GM23338 (cell line): Measurements from ENCODE around the gene TMEM59L. TPM values are rescaled to one million over a fixed set of nuclear protein-coding genes. Genes with fewer than 3 reads are reported as not detected.

ENCODE experiments used
- CREB1 ChIP-seq: fragments of 250-450 bp; sonication (Bioruptor Pico); IDR thresholded peaks from 2 replicates; pipeline ENCODE4 v1.5.0; 2020; ENCODE audit warnings: low read depth, mild to moderate bottlenecking, moderate library complexity
- NANOG ChIP-seq: IDR thresholded peaks from 2 replicates; pipeline ENCODE4 v1.6.1; 2016; ENCODE audit warnings: antibody characterized with exemption, borderline replicate concordance
- ZNF114 ChIP-seq: fragments of 250-450 bp; sonication (Bioruptor Pico); IDR thresholded peaks from 2 replicates; pipeline ENCODE4 v1.5.0; 2020; ENCODE audit warnings: mild to moderate bottlenecking, moderate library complexity
- ZNF331 ChIP-seq: fragments of 250-450 bp; sonication (Bioruptor Pico); IDR thresholded peaks from 2 replicates; pipeline ENCODE4 v1.5.0; 2020; ENCODE audit warnings: low read depth, mild to moderate bottlenecking, moderate library complexity
- polyA plus RNA-seq: library from polyadenylated mRNA; unstranded; fragments of >200 nt; fragmentation: Nextera tagmentation; extraction: Ambion mirVana; gene quantifications from 2 replicates; pipeline ENCODE4 v1.2.1, GENCODE V29; 2016
- total RNA-seq: library from RNA; depleted of rRNA; stranded (reverse); fragments of >200 nt; shearing (Covaris generic); gene quantifications from 2 replicates; pipeline ENCODE4 v1.2.3, GENCODE V29; 2014
- TF ChIP-seq, protein P1 (sequence below): fragments of 250-450 bp; sonication (Bioruptor Pico); IDR thresholded peaks from 2 replicates; pipeline ENCODE4 v1.5.0; 2020; ENCODE audit warnings: mild to moderate bottlenecking, moderate library complexity
- TF ChIP-seq, protein P2 (sequence below): IDR thresholded peaks from 2 replicates; pipeline ENCODE4 v1.6.1; 2016; ENCODE audit warnings: antibody characterized with exemption
- TF ChIP-seq, protein P3 (sequence below): IDR thresholded peaks from one replicate; pipeline ENCODE4 v1.6.1; 2018; ENCODE audit warnings: antibody characterized with exemption; ENCODE audit not compliant: unreplicated experiment

The TMEM59L gene
- total and polyA plus RNA-seq, 2 experiments from 2014 or later = 9.8 to 15.7 TPM

DNA sequence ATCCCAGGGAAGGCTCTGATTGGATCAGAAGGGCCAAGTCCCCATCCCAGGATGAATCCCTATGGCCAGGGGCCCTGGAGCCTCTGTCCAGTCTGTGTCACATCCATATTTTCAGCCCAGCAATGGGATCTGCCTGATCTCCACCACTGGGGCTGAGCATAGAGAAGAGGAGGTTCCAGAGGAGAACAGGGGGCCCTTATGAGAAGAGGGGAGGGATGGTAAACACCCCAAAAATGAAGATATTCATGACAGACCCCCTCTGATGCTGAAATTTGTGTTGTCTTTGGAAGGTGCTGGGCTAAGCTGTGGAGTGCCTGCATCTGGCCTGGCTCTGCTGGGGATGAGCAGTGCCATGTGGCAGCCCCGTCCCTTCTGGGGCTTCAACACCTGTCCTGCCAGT lies 38.6 kb downstream of the TMEM59L start (continued):
- TF ChIP-seq, protein P1, sequence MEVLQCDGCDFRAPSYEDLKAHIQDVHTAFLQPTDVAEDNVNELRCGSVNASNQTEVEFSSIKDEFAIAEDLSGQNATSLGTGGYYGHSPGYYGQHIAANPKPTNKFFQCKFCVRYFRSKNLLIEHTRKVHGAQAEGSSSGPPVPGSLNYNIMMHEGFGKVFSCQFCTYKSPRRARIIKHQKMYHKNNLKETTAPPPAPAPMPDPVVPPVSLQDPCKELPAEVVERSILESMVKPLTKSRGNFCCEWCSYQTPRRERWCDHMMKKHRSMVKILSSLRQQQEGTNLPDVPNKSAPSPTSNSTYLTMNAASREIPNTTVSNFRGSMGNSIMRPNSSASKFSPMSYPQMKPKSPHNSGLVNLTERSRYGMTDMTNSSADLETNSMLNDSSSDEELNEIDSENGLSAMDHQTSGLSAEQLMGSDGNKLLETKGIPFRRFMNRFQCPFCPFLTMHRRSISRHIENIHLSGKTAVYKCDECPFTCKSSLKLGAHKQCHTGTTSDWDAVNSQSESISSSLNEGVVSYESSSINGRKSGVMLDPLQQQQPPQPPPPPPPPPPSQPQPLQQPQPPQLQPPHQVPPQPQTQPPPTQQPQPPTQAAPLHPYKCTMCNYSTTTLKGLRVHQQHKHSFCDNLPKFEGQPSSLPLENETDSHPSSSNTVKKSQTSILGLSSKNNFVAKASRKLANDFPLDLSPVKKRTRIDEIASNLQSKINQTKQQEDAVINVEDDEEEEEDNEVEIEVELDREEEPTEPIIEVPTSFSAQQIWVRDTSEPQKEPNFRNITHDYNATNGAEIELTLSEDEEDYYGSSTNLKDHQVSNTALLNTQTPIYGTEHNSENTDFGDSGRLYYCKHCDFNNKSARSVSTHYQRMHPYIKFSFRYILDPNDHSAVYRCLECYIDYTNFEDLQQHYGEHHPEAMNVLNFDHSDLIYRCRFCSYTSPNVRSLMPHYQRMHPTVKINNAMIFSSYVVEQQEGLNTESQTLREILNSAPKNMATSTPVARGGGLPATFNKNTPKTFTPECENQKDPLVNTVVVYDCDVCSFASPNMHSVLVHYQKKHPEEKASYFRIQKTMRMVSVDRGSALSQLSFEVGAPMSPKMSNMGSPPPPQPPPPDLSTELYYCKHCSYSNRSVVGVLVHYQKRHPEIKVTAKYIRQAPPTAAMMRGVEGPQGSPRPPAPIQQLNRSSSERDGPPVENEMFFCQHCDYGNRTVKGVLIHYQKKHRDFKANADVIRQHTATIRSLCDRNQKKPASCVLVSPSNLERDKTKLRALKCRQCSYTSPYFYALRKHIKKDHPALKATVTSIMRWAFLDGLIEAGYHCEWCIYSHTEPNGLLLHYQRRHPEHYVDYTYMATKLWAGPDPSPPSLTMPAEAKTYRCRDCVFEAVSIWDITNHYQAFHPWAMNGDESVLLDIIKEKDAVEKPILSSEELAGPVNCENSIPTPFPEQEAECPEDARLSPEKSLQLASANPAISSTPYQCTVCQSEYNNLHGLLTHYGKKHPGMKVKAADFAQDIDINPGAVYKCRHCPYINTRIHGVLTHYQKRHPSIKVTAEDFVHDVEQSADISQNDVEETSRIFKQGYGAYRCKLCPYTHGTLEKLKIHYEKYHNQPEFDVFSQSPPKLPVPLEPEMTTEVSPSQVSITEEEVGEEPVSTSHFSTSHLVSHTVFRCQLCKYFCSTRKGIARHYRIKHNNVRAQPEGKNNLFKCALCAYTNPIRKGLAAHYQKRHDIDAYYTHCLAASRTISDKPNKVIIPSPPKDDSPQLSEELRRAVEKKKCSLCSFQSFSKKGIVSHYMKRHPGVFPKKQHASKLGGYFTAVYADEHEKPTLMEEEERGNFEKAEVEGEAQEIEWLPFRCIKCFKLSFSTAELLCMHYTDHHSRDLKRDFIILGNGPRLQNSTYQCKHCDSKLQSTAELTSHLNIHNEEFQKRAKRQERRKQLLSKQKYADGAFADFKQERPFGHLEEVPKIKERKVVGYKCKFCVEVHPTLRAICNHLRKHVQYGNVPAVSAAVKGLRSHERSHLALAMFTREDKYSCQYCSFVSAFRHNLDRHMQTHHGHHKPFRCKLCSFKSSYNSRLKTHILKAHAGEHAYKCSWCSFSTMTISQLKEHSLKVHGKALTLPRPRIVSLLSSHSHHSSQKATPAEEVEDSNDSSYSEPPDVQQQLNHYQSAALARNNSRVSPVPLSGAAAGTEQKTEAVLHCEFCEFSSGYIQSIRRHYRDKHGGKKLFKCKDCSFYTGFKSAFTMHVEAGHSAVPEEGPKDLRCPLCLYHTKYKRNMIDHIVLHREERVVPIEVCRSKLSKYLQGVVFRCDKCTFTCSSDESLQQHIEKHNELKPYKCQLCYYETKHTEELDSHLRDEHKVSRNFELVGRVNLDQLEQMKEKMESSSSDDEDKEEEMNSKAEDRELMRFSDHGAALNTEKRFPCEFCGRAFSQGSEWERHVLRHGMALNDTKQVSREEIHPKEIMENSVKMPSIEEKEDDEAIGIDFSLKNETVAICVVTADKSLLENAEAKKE (CRISPR knock-in tag) = no peak
- TF ChIP-seq, protein P2, sequence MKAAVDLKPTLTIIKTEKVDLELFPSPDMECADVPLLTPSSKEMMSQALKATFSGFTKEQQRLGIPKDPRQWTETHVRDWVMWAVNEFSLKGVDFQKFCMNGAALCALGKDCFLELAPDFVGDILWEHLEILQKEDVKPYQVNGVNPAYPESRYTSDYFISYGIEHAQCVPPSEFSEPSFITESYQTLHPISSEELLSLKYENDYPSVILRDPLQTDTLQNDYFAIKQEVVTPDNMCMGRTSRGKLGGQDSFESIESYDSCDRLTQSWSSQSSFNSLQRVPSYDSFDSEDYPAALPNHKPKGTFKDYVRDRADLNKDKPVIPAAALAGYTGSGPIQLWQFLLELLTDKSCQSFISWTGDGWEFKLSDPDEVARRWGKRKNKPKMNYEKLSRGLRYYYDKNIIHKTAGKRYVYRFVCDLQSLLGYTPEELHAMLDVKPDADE = no peak
- no peak for TF ChIP-seq ZNF331 (CRISPR knock-in tag)
- TF ChIP-seq ZNF114 = no peak
- TF ChIP-seq, protein P3, sequence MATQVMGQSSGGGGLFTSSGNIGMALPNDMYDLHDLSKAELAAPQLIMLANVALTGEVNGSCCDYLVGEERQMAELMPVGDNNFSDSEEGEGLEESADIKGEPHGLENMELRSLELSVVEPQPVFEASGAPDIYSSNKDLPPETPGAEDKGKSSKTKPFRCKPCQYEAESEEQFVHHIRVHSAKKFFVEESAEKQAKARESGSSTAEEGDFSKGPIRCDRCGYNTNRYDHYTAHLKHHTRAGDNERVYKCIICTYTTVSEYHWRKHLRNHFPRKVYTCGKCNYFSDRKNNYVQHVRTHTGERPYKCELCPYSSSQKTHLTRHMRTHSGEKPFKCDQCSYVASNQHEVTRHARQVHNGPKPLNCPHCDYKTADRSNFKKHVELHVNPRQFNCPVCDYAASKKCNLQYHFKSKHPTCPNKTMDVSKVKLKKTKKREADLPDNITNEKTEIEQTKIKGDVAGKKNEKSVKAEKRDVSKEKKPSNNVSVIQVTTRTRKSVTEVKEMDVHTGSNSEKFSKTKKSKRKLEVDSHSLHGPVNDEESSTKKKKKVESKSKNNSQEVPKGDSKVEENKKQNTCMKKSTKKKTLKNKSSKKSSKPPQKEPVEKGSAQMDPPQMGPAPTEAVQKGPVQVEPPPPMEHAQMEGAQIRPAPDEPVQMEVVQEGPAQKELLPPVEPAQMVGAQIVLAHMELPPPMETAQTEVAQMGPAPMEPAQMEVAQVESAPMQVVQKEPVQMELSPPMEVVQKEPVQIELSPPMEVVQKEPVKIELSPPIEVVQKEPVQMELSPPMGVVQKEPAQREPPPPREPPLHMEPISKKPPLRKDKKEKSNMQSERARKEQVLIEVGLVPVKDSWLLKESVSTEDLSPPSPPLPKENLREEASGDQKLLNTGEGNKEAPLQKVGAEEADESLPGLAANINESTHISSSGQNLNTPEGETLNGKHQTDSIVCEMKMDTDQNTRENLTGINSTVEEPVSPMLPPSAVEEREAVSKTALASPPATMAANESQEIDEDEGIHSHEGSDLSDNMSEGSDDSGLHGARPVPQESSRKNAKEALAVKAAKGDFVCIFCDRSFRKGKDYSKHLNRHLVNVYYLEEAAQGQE = no peak
- no peak for TF ChIP-seq CREB1
- TF ChIP-seq NANOG = no peak
